ENCODE measurements around the gene RPN2.

Gene RPN2

DNA sequence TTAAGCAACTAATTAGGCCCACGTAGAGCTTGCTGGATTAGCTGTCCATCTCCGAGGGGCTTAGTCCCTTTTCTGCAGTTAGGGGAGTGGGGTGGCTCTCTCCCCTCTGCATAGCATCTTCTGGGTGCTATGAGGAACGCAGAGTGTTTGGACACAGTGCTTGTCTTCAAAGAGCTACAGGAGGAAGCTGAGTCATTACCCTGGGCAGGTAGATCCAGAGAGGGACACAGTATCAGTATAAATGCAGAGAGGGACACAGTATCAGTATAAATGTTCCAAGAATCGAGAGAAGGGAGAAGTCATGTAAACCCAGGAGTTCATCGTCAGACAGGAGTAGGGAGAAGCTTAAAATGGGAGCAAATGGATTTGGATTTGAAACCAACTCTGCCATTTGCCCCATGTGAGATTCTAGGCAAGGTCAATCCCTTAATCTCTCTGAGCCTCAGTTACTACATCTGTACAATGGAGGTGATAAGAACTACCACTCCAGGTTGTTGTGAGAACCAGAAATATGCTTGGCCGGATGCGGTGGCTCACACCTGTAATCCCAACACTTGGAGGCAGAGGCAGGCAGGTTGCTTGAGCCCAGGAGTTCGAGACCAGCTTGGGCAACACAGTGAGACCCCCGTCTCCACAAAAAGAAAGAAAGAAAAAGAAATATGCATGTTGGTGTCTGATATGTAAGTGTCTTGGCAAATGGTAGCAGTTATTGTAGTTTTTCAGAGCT is 88.0 kb downstream of the RPN2 start:
- no peak for DNase-seq (ENCODE audit: low read depth in 2 of 2)

DNA sequence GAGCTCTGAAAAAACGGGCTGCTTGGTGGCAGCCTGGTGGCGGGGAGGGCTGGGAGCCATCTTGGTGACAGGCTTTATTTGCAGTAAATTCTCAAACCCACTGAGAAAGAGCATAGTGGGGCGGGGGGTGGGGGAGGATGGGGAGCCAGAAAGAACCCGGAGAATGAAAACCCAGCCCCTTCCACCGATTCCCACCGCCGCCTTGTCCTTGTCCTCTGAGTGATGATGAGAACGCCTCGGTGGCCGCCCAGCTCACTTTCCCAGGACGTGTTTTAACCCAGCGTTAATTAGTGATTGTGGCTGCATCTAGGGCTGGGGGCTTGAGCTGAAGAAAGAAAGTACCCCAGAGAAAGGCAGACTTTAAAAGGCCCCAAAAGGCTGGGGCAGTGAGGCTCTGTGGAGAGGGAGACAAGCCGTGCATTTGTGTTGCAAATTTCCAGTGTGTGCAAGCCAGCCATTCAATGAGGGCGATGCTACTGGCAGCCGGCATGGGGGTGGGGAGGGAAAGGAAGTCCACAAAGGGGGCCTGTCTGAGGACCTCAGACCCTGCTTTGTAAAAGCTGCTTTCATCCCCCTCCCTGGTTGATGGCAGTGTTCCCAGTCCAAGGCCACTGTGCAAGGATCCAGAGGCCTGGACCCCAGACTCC is 88.7 kb downstream of the RPN2 start:
- no peak for DNase-seq (ENCODE audit: low read depth in 2 of 2)

DNA sequence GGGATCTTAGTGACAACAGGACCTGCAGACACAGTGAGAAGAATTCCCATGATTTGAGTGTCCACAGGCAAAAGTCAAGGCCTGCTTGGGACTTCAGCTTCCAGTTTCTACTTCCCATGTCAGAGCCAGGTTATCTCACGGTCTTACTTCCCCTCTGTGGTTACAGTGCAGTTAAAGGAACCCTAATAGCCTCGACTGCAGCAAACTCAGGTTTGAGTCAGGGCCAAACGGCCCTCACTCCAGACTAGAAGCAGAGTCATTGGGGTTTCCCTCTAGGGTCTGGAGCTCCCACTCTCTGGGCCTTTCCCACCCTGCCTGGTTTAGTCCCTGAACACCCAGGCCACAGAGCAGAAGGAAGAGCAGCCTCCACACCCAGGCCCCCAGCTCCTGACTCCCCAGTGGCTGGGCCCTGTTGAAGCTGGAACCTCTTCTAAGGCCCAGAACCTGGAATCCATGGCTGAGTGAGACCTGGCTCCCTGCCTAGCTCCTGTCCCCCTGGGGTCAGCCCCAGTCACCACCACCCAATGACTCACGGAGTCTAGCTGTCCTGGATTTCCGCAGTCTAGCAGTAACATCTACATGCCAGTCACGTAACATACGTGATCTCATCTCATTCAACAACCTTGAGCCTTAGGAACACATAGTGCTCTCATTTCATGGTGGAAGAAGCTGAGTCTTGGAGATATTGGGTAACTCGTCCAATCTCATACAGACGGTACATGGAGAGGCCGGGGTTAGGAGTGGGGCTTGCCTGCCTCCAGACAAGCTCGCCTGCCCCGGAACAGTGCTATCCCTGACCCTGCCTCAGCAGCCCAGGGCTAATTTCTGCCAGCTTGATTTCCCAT is 91.7 kb downstream of the RPN2 start:
- DNase-seq (ENCODE audit: low read depth in 2 of 2), result no peak

DNA sequence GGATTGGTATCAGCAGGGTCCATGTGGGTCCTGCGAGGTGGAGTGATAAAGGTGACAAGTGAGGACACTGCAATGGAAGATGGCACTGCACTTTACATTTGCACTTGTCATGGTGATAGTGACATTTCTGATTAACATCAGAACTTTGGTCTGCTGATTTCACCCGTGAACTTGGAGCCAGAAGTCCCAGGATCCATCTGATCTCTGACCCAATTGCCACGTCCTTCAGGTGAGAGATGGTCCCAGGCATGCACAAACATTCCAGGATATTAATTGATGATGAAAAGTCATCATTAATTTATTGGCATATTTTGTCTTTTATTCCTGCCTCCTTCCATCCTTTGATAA is 92.3 kb downstream of the RPN2 start:
- DNase-seq (ENCODE audit: low read depth in 2 of 2), result no peak

DNA sequence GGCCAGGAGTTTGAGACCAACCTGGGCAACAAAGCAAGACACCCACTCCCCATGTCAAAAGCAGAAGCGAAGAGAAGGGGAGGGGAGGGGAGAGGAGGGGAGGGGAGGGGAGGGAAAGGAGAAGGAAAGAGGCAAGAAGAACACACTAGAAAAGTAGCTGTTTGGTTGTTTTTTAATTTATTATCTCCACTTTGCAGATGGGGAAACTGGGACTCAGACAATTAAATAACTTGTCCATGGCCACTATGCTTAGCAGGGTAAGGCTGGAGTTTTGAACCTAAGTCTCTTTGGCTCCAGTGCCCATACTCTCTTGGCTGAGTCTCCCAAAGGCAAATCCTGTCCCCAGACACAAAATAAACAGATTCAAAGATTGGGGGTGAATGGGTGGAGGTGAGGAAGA is 94.9 kb downstream of the RPN2 start:
- no peak for DNase-seq (ENCODE audit: low read depth in 2 of 2)

- no peak for DNase-seq (ENCODE audit: low read depth in 2 of 2)
These were observed 95.9 kb downstream of the RPN2 start for GRCh38 chr20:37274851-37275524.

DNA sequence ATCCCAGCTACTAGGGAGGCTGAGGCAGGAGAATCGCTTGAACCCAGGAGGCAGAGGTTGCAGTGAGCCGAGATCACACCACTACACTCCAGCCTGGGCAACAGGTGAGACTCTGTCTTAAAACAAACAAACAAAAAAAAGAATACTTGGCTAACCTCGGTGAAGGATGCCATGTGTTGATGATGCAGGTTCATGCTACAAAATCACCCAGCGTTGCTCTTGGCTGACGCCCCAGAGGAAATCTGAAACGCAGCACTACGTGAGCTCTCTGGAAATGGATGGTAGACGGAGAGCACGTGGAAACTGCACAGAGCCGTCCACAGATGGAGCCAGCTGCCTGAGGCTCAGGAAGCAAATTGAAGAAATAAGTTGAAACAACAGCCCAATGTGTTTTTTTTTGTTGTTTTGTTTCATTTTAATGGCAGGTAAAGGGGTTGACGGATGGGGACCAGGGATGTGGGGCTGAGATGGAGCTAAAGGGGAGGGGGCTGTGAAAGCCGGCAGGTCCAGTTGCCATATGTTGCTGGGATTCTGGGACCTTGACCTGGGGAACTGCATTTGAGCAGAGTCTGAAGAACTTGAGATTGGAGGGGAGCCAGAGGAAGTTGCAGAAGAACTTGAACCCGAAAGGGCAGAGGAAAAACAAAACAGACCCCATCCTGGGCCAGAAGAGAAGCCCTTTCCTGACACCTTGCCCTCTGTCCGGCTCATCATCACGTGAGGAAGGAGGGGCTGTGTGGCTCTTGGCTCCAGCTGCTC is 97.5 kb downstream of the RPN2 start:
- DNase-seq (ENCODE audit: low read depth in 2 of 2), result no peak

- DNase-seq (ENCODE audit: low read depth in 2 of 2), result no peak
These were observed 98.1 kb downstream of the RPN2 start for GRCh38 chr20:37277253-37277593.

GRCh38 chr20:37278966-37279590 is 99.9 kb downstream of the RPN2 start:
- no peak for DNase-seq (ENCODE audit: low read depth in 2 of 2)

GRCh38 chr20:37279820-37280219 is 100.7 kb downstream of the RPN2 start:
- DNase-seq (ENCODE audit: low read depth in 2 of 2), result no peak

DNA sequence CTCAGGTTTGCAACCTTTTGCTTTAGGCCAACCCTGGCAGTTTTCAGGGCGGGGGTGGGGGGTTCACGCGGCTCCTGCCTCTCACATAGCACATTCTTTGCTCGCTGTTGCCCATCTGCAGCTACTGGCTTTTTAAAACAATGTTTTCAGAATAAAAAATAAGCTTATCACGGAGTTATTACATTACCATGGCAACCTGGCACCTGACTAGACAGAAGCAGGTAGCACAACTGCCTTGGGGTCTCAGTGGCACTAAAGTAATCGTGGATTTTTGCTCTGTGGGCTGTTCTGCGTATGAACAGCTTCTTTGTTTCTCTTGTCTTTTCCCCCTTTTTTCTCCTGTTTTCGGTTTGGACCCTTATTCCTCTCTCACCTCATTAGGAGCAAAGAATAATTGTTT is 101.3 kb downstream of the RPN2 start:
- DNase-seq (ENCODE audit: low read depth in 2 of 2), result no peak

DNA sequence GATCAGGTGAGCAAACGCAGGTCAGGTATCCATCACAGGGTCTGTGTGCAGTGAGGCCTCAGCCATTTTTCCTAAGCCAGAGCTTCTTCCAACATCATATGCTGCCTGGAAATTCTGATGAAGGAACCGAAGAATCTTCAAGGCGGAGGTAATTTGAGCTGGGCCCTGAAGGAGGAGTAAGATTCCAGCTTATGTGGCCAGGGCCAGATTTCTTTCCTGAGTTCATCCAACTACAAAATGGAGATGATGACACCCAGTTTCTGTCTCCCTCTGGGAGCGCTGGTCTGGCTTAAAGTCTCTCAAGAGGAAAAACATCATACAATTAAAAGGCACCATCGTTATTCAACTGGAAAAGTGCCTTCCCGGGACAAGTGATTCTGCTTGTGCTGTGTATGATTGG is 103.4 kb downstream of the RPN2 start:
- no peak for DNase-seq (ENCODE audit: low read depth in 2 of 2)

DNA sequence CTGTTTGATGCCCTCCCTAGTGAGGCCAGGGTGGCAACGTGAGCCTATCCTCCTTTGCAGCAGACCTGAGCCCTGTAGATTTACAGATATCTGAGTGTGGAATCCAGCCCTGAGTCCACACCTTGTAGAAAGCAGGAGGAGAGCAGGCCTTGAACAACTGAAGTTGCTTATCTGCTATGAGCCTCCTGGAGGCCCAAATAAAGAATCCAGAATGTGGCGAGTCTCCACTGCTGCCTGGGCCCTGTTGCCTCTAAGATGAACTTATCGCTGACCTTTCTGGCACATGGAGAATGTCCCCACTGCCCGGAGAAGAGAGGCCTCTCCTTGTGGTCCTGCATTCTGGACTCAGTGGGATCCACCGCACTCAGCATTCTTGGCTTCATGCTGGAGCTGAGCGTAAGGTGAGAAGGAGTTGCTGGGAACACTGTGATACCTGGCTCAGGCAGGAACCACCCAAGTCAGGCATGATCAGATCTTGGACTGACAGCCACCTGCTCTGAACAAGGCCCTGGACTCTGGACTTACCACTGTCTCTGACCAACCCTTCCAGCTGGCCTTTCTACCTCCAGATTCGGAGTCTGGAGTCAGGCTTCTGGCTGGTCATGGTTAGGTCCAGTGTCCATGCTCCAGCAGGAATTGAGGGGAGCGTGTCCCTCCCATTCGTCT is 104.5 kb downstream of the RPN2 start:
- DNase-seq (ENCODE audit: low read depth in 2 of 2), result no peak

DNA sequence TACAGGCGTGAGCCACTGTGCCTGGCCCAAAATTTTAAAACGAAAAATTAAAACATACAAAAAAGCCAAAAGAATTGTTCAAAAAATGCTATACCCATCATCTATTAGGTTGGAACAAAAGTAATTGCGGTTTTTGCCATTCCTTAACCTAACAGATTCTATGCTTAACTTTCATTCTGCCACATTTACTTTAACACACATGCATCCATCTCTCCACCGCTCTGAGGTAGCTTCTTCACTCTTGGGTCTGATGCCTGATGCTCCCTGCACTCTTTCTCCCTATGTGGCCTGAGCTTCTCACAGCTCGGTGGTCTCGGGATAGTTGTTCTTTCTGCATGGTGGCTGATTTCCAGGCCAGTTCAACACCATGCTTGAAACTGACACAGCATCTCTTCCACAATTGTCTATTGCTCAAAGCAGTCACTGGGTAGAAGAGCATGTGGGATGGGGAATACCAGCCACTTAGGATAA is 105.6 kb downstream of the RPN2 start:
- no peak for DNase-seq (ENCODE audit: low read depth in 2 of 2)

DNA sequence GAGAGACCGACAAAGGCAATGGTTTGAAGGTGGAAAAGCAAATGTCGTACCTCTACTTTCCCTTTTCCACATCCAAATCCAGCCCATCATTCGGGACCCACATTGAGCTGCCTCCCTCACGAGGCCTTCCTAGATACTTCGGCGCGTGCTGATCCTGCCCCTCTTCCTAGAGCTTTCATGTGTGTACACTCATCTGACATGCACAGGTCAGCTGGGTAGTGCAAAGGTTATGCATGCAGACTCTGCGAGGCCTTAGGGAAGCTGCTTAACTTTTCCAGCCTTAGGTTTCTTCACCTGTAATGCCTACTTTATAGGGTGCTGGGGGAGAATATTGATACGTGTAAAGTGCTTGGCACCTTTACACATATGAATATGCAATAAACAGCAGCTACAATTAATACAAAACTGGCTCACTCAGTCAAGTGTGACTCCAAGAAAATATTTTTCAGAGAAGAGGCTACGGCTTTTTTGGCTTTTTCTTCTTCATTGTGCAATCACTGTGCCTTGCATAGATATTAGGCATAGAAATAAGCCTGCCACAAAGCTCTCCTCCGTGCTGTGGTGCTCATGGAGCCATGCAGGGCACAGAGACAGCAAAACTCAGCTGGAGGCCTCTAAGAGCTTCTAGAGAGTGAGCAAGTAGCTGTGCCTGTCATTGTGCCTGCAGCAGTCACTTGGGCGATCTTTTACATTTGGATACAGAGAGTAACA is 106.7 kb downstream of the RPN2 start:
- no peak for DNase-seq (ENCODE audit: low read depth in 2 of 2)

DNA sequence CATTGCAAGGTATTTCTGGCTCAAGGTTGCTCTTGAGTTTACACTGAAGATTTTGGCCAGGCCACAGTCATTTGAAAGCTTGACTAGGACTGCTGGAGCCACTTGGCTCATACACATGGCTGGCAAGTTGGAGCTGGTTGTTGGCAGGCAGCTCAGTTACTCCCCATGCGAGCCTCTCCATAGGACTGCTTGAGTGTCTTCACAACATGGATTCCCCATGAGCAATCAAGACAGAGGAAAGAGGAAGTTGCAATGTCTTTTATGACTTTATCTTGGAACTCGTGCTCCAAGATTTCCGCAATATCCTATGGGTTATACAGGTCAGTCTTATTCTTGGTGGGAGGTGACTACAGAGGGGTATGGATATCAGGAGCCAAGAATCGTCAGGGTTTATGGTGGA is 109.0 kb downstream of the RPN2 start:
- no peak for DNase-seq (ENCODE audit: low read depth in 2 of 2)

GRCh38 chr20:37290158-37290810 is 111.2 kb downstream of the RPN2 start:
- DNase-seq (ENCODE audit: low read depth in 2 of 2), result no peak
